Measurements from ENCODE around the gene KCNN2. TPM values are rescaled to one million over a fixed set of nuclear protein-coding genes. Genes with fewer than 3 reads are reported as not detected.

The KCNN2 gene
- total RNA-seq, 1 donor from 2014 or later = 2.1 TPM

DNA sequence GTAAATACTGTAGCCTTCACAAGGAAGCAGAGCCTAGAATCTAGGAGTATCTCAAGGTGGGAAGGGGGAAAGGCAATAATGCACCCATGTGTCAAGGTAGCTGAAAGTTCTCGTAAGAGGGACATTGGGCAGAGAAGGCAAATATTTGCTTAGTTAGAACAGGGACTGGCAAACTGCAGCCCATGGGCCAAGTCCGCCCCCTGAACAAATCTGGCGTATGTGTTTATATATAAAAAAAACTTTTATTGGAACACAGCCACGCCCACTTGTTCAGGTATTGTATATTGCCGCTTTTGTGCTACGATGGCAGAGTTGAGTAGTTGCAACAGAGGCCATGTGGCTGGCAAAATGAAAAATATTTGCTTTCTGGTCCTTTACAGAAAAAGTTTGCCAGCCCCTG is 16.1 kb downstream of the KCNN2 start:
- no peak for TF ChIP-seq CTCF (IDR thresholded peaks at IDR 0.05)
- Histone ChIP-seq H3K27me3 (no peaks in the 10 kb centered on the region), H3K4me3 (no peak overlapping the region), H3K27ac (no peak overlapping the region), H3K4me1 (peaks cover 3% of the 10 kb centered on the region), H3K9me3 (no peaks in the 10 kb centered on the region), H3K36me3 (no peaks in the 10 kb centered on the region)
- ATAC-seq (no peak), DNase-seq (no peak)
- intact Hi-C loops (cut with DNase I) = no loop called here

GRCh38 chr5:114380721-114381120 is 18.9 kb downstream of the KCNN2 start:
- no peaks in the 10 kb centered on the region for H3K9me3 ChIP-seq
- DNase-seq (no peak), ATAC-seq (no peak)
- H3K4me1 ChIP-seq = peaks cover 3% of the 10 kb centered on the region
- intact Hi-C loops (cut with DNase I) = no loop called here
- no peak for TF ChIP-seq CTCF (IDR thresholded peaks at IDR 0.05)
- no peaks in the 10 kb centered on the region for H3K36me3 ChIP-seq
- H3K27me3 ChIP-seq = no peaks in the 10 kb centered on the region
- H3K4me3 ChIP-seq = no peak overlapping the region
- H3K27ac ChIP-seq = no peak overlapping the region

DNA sequence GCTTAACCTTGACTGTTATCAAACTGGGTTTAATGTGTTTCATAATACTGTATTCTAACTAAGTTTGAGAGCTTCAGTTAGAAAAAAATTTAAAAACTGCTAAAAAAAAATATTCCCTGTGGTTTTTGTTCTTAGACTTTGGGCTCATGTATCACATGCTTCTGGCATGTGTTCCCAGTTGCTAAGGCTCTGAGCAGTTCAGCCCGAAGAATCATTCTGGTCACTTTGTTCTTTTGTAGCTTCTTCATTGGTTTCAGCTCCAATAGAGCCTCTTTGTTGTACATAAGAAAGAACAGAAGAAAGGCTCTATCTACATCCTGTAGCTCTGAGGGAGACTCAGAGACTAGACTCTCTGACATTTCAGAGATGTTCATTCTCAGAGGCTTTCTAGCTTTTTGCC is 25.6 kb downstream of the KCNN2 start:
- Histone ChIP-seq H3K36me3 (no peaks in the 10 kb centered on the region), H3K27ac (no peak overlapping the region), H3K4me3 (no peak overlapping the region), H3K4me1 (no peaks in the 10 kb centered on the region), H3K9me3 (no peaks in the 10 kb centered on the region), H3K27me3 (no peaks in the 10 kb centered on the region)
- intact Hi-C loops (cut with DNase I) = no loop called here
- ATAC-seq = no peak
- no peak for DNase-seq
- TF ChIP-seq CTCF (IDR thresholded peaks at IDR 0.05) = no peak

DNA sequence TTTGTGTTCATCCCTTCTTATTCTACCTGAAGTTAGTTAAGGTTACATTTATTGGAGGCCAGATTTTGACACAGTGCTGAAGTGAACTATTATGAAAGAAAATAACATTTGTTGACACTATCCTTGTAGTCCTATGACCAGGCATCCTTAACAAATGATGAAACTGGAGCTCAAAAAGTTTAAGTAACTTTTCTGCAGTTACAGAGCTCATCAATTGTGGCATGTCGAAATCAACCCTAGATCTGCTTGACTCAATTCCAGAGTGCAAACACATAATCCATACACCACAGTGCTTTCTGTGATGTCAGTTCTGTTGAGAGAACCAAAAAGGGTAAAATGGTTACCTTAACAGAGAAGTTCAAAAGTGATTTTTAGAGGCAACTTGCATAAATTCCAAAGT is 28.6 kb downstream of the KCNN2 start:
- H3K36me3 ChIP-seq = no peaks in the 10 kb centered on the region
- no peaks in the 10 kb centered on the region for H3K9me3 ChIP-seq
- intact Hi-C loops (cut with DNase I) = no loop called here
- H3K4me1 ChIP-seq = no peaks in the 10 kb centered on the region
- no peak for TF ChIP-seq CTCF (IDR thresholded peaks at IDR 0.05)
- DNase-seq = no peak
- H3K4me3 ChIP-seq = no peak overlapping the region
- H3K27ac ChIP-seq = no peak overlapping the region
- no peaks in the 10 kb centered on the region for H3K27me3 ChIP-seq
- no peak for ATAC-seq

DNA sequence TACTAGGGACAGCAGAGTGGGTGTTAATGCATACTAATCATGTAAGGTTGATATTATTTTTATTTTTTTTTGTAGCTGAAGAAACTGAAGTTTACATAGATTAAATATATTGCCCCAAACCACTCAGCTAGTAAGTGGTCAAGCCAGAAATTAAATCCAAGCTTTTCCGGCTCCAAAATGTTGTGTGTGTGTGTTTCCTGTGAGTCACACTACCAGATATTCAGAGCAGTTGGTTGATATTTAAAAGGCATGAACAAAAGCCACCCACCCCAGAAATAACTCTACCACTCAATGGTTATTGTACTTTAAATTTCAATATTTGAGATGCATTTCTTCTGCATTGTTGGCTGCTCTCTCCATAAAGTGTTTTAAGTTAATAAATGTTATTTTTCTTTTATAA is 29.5 kb downstream of the KCNN2 start:
- Histone ChIP-seq H3K27me3 (no peaks in the 10 kb centered on the region), H3K9me3 (no peaks in the 10 kb centered on the region), H3K27ac (no peak overlapping the region), H3K4me3 (no peak overlapping the region), H3K36me3 (no peaks in the 10 kb centered on the region), H3K4me1 (no peaks in the 10 kb centered on the region)
- intact Hi-C loops (cut with DNase I) = no loop called here
- TF ChIP-seq CTCF (IDR thresholded peaks at IDR 0.05) = no peak
- no peak for DNase-seq
- no peak for ATAC-seq

DNA sequence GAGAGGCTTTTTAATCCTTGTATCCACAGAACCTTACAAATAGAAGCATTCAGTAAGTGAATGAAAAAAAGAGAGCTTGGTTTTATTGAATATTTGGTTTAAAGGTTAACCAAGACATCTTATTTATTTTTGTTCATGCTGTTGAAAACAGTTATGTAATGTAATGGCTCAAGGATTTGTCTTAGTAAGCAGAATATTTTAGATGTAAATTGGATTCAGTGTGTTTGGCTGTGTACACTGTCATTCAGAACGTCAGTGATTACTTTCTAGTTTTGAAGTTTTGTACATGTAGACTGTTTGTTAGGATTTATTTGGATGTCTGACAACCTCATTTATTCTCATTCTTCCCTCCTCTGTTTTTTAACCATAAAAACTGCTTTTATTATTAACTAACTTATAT is 31.3 kb downstream of the KCNN2 start:
- Histone ChIP-seq H3K27me3 (no peaks in the 10 kb centered on the region), H3K36me3 (no peaks in the 10 kb centered on the region), H3K4me1 (no peaks in the 10 kb centered on the region), H3K4me3 (no peak overlapping the region), H3K9me3 (no peaks in the 10 kb centered on the region), H3K27ac (no peak overlapping the region)
- intact Hi-C loops (cut with DNase I) = no loop called here
- DNase-seq (no peak), ATAC-seq (no peak)
- TF ChIP-seq CTCF (IDR thresholded peaks at IDR 0.05) = no peak
